Activated CD4-positive, alpha-beta T cell treated with anti-CD3 and anti-CD28 coated beads, Interleukin-2, amount 50 U/mL, for 4 hours (primary cell): Measurements from ENCODE around the gene MYLK.
"Not testable (repeated sequence)": the region's sequence is repeated elsewhere in the genome, so short reads cannot be mapped to it uniquely, and the experiment has no call there.

Source experiments
- DNase-seq, 2 experiments: peaks; one replicate each; pipeline ENCODE4 v3.0.0-alpha.2; 2020

Gene MYLK, protein sequence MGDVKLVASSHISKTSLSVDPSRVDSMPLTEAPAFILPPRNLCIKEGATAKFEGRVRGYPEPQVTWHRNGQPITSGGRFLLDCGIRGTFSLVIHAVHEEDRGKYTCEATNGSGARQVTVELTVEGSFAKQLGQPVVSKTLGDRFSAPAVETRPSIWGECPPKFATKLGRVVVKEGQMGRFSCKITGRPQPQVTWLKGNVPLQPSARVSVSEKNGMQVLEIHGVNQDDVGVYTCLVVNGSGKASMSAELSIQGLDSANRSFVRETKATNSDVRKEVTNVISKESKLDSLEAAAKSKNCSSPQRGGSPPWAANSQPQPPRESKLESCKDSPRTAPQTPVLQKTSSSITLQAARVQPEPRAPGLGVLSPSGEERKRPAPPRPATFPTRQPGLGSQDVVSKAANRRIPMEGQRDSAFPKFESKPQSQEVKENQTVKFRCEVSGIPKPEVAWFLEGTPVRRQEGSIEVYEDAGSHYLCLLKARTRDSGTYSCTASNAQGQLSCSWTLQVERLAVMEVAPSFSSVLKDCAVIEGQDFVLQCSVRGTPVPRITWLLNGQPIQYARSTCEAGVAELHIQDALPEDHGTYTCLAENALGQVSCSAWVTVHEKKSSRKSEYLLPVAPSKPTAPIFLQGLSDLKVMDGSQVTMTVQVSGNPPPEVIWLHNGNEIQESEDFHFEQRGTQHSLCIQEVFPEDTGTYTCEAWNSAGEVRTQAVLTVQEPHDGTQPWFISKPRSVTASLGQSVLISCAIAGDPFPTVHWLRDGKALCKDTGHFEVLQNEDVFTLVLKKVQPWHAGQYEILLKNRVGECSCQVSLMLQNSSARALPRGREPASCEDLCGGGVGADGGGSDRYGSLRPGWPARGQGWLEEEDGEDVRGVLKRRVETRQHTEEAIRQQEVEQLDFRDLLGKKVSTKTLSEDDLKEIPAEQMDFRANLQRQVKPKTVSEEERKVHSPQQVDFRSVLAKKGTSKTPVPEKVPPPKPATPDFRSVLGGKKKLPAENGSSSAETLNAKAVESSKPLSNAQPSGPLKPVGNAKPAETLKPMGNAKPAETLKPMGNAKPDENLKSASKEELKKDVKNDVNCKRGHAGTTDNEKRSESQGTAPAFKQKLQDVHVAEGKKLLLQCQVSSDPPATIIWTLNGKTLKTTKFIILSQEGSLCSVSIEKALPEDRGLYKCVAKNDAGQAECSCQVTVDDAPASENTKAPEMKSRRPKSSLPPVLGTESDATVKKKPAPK (N-terminal part only)

DNA sequence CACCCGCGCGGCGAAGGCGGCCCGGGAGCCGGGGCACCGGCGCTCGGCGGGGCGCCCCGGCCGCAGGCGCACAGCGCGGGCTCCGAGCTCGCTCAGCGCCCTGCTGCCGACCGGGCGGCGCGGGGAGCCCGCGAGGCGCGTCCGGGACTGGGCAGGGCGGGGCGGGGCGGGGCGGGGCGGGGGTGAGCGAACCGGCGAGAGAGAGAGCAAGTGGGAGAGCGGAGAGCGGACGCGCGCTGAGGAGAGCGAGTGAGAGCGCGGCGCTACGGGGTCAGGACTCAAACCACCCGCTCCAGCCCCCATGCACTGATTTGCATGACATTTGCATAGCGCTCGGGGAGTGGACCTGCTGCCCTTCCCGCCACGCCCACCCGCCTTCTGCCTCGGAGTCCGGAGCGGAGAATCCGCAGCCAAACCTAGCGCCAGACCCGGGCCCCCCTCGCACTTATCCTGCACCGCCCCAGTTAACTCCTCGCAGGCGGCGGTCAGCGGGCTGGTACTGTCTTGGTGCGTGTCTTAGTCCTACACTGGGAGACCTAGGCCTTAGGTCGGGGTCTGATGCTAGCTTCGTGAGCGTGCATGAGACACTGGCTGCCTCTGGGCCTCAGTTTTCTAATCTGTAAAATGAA lies at the start of gene MYLK:
Gene MYLK, minus strand, starts transcription at position 130 of the 629 bp plus-strand sequence. CDS start 90,491 bp downstream, outside the sequence.
- DNase-seq: no peak

DNA sequence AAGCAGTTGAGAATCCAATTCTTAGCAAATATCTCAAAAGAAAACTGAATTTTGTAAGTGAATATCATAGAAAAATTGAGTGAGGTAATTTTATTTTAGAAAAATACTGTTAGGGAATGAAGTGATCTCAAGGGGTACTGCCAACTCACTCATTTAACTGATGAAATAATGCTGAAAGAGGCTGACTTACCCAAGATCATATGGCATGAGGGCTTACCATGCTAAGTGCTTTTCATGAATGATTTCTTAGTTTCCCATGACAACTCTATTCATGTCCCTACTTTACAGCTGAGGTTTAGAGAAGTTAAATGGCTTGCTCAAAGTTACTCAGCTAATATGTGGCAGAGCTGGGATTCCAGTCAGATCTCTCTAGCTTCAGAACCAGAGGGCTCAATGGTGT lies 46.3 kb upstream of the MYLK start:
- DNase-seq: no peak

DNA sequence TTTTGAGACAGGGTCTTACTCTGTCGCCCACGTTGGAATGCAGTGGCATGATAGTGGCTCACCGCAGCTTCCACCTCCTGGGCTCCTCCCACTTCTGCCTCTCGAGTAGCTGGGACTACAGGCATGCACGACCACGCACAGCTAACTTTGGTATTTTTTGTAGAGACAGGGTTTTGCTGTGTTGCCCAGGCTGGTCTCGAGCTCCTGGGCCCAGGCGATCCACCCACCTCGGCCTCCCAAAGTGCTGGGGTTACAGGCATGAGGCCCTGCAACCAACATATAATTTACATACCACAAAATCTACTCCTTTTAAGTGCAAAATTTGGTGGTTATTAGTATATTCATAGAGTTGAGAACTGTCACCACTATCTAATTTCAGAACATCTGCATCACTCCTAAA lies 45.2 kb upstream of the MYLK start:
- no peak for DNase-seq

DNA sequence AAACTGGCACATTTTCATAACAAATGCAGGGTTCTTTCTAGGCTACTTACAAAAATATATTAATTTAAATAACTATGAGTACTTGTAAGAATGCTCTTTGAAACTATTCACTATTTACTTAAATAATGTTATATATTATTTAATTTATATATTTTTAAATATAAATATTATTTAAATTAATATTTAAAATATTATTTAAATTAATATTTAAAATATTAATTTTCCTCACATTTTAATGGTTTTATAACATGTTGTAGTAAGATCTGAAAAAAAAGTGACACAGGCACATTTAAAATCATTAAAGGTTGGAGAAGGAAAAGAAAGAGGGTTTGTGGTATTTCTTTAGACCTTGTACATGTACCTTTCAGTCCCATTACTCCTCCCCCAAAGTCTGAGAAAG lies 42.3 kb upstream of the MYLK start:
- no peak for DNase-seq

DNA sequence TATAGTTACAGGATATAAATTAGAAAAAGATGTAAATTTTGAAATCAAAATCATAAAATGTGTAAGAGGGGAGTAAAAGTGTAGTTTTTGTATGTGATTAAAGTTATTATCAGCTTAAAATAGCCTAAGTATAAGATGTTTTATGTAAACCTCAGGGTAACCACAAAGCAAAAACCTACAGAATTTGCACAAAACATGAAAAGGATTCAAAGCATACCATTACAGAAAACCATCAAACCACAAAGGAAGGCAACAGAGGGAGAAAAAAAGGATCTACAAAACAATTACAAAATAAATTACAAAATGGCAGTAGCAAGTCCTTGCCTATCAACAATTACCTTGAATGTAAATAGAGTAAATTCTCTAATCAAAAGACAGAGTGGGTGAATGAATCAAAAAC lies 36.7 kb upstream of the MYLK start:
- DNase-seq: no peak

DNA sequence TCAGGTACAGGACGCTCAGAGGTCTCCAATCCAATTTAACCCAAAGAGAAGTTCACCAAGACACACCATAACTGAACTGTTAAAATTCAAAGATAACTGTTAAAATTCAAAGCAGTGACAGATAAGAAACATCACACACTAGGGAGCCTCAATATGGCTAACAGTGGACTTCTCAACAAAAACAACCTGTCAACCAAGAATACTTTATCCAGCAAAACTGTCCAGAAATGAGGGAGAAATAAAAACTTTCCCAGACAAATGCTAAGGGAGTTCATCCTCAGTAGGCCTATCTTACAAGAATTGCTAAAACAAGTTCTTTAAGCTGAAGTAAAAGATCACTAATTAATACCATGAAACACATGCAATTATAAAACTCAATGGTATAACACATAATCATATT lies 36.3 kb upstream of the MYLK start:
- no peak for DNase-seq

DNA sequence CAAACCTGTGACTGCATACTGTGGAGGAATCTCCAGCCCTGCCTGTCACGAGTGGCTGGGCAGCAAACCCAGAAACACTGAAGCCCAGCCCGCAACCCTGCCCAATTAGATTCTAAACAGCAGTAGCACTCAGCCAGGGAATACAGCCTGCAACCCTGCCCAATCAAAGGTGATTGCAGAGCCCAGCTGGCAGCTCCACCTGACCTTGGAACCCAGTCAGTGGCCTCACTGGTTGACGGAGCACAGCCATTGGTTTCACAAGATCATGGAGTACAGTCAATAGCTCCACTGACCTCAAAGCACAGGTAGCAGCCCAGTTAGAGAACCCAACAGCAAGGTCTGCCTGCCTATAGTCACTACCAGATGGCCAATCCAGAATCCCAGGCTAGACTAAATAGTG lies 35.2 kb upstream of the MYLK start:
- DNase-seq: no peak

DNA sequence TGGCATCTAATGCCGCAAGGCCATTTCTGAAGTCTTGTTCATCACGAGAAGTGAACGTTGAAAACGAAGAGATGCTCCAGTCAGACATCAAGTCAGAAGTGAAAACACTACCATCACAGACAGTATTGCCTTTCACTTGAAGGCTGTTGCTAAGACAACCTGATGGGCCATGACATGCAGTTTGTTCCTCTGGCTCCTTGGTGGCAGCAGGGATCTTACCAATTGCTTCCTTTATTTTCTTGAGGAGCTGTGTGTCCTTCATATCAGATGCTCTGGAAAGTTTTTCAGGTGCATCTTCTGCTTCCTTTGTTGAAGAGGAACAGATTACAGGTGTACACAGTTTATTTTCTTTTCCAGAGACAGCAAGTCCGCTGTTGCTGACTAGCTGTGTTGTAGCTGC lies 30.7 kb upstream of the MYLK start:
- no peak for DNase-seq

DNA sequence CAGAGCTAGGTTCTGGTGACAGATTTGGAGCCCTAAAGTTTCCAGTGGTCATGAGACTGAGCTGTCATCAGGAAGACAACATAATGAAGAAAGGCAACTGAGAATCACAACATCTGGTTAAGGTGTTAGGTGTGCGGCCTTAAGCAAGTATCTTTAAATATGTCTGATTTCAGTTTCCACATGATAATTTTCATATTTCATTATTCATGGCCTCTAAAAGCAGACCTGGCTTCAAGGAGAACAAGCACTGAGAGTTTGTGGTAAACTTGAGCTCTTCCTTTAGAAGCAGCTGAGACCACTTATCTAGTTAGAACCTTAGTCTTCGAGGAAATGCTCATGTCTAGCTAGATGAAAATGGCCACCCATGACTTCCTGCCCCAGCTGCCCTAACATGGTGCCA lies 25.7 kb upstream of the MYLK start:
- no peak for DNase-seq

DNA sequence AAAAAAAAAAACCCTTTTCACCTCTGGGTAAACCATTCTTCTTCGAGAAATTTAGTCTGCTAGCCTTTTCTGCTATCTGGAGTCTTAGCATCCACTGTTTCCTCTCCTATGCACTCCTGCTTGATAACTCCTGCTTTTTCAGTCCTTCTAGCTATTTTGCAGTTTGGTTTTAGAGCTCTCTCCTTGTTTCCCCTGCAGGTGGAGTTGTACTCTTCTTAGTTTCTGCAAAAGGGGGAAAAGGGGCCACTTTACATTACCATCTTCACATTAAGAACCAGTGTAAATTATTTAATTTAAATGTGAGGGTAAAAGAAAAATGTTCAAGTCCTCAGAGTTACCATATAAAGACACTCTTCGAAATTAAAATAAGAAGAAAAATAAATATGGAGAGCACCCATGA lies 23.6 kb upstream of the MYLK start:
- DNase-seq: no peak

DNA sequence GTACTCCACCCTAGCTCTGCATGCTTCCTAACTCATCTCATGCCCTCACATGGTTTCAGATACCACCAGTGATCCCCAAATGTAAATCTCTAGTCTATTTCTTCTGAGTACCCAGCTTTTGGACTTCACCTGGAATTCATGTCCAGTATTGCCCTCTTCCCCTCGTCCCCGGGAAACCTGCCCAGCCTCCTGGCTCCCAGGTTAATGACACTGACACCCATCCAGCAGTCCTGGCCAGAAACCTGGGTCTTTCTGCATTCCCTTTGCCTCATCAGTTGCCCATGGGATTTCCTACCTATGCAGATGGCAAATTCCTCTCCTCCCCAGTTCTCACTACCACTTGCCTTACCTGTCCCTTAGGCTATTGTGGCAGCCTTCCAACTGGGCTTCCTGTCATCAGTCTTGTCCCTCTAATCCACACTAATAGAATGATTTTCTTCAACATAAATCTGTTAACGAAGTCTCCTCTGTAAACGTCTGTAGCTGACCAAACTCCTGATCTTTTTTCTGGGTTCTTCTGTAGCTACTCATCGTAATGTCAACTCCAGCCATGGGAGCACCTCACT lies 15.3 kb upstream of the MYLK start:
- DNase-seq: no peak

DNA sequence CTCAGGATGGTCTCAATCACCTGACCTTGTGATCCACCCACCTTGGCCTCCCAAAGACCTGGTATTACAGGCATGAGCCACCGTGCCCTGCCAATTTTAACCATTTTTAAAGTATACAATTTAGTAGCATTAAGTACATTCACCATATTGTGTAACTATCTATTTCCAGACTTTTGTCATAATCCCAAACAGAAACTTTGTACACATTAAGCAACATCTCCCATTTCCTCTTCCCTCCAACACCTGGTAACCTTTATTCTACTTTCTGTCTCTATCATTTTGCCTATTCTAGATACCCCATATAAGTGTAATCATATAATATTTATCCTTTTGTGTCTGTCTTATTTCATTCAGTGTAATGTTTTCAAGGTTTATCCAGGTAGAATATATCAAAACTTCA lies 8.9 kb upstream of the MYLK start:
- no peak for DNase-seq

DNA sequence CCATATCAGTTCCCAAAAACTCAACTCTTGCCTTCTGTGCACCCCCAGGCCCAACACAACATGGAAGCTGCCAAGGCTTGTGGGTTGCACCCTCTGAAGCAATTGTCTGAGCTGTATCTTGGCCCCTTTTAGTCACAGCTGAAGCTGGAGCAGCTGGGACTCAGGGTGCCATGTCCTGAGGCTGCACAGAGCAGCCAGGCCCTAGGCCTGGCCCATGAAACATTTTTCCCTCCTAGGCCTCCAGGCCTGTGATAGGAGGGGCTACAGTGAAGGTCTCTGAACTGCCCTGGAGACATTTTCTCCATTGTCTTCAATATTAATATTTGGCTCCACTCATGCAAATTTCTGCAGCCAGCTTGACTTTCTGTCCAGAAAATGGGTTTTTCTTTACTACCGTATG lies 8.1 kb upstream of the MYLK start:
- DNase-seq: no peak

DNA sequence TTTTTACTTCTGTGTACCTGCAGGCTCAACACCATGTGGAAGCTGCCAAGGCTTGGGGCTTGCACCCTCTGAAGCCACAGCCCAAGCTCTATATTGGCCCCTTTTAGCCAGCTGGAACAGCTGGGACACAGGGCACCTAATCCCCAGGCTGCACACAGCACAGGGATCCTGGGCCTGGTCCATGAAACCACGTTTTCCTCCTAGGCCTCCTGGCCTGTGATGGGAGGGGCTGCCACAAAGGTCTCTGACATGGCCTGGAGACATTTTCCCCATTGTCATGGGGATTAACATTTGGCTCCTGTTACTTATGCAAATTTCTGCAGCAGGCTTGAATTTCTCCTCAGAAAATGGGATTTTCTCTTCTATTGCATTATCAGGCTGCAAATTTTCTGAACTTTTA lies 6.9 kb upstream of the MYLK start:
- not testable (repeated sequence) for DNase-seq

DNA sequence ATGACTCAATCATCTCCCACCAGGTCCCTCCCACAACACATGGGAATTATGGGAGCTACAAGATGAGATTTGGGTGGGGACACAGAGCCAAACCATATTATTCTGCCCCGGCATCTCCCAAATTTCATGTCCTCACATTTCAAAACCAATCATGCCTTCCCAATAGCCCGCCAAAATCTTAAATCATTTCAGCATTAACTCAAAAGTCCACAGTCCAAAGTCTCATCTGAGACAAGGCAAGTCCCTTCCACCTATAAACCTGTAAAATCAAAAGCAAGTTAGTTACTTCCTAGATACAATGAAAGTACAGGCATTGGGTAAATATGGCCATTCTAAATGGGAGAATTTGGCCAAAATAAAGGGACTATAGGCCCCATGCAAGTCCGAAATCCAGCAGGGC lies 6.0 kb upstream of the MYLK start:
- not testable (repeated sequence) for DNase-seq

DNA sequence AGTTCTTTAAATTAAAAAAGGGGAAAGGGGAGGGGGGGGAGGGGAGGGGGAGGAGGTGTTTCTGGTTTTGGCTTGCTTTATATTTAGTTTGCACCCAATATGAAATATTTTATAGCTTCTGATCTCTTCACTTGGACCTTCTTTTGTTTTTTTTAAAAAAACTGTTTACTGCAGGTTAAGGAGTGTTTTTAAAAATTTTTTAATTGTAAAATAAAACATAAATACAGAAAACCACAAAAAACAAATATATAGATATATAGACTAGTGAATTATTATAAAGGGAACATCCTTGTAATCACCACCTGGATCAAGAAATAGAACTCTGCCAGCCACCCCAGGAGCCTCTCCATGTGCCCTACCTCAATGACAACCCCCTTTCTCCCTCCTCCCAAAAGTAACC lies 861 bp upstream of the MYLK start:
- DNase-seq: no peak

DNA sequence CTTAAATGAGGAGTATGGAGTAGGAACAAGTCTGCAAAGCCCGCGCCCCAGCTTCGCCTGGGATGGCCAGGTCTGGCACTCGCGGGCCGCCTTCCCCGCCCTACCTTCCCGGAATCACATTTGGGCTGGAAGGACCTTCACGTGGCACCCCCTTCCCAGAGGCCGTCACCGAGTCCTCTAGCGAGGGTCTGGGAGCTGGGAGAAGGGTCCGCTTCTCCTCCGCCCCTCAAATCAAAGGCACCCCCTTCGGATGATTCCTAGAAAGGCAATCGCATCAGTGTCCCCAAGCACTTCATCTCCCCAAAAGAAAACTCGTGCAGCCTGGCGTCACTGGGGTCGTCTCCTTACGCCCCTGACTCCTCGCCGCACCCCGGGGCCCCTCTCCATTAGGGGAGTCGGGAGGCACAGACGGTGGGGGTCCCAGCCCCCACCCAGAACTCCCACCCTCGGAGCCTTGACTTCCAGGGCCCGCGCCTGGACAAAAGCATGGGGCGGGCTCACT lies 380 bp downstream of the MYLK start:
- DNase-seq: no peak

DNA sequence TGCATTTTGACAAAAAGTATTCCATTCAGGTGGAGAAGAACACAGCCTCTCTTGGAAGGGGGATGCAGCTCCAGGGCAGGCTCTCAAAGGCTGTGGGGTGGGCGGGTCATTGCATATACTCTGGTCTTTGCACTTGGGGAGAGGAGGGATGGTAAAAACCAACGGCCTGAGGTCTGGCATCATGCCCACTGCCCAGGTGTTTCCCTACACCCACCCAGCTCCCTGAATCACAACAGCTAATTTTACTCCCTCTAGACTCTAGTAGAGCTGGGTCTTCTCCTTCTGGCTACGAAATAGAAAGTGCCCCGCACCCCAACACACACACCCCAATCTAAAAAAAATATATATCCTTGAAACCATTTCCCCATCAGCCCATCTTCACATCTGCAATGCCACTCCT lies 1.0 kb downstream of the MYLK start:
- no peak for DNase-seq

DNA sequence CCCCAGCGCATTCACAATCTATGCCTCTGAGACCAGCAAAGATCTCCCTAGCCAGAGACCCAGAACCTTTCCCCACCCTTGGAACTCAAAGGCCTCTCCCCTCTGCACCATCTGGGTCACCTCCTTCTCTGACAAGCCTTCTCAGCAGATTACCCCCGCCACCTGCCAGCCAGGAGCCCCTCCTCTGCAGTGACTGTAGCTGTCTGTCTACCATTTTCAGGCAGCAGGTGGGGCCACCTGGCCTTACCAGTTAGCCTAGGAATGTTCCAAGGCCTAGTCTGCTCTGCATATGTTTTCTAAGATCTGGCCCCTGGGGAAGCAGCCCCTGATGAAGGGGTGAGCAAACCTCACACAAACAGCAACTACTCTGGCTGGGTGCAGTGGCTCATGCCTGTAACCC lies 2.4 kb downstream of the MYLK start:
- no peak for DNase-seq

DNA sequence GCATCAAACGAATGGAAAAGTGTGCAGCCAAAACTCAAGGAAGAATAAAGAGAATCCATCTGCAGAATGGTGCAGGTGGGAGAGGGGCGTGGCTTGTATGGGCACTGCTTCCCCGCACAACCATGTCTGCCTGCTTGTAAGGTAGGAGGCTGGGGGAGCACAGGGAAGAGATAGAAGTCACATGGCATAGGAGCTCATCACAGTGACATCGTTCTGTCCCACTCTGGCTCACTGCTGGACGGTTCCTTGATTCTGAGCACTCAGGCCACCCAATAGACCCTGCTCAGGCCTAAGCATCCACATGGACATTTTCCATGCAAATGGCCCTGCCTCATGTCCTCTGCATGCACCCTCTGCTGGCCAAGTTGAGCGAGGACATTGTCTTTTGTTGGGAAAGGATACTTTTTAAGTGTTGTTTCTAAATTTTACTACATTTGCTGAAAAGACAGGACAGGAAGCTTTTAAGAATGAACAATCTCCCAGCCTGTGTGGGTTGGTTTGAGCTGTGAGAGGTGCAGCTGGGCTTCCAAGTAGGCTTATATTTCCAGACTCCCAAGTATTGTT lies 3.1 kb downstream of the MYLK start:
- DNase-seq: no peak

DNA sequence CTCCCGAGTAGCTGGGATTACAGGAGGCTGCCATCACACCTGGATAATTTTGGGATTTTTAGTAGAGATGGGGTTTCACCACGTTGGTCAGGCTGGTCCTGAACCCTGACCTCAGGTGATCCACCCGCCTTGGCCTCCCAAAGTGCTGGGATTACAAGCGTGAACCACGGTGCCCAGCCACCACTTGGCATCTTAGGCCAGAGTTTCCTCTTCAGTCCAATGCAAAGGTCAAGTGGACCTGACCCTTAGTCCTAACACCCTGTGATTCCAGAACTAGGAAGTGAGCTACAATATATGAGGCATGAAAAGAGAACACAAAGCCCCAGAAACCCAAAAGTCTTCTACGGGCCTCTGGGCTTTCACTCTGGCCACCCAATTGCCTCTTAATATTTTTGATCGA lies 5.3 kb downstream of the MYLK start:
- DNase-seq: no peak

DNA sequence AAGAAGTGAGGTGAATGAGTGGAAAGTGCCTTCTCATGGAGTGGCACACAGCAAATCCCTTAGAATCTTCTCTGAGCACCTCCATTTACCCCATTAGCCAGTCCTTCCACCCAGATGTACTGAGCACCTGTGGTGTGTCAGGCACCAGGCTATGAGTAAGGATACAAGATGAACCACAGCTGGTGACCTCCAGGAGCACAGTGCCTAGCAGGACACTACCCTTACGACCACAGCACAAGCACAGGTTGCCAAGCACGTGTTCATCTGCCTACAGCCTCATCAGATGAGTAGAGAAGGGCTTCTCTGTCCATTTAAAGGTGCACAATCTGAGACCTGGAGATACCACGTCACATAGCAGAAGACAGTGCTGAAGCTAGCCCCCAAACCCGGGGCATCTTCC lies 6.2 kb downstream of the MYLK start:
- no peak for DNase-seq
